CD4-positive, alpha-beta T cell (primary cell): ENCODE data around the gene RANBP9. TPM values are rescaled to one million over a fixed set of nuclear protein-coding genes. Genes with fewer than 3 reads are reported as not detected.

ENCODE experiments used
- ATAC-seq: fragments of 200-7000 bp; cut with Tn5 transposase; one replicate; pipeline ENCODE4 v1.10.0; 2022; ENCODE audit warnings: mild to moderate bottlenecking; ENCODE audit not compliant: poor library complexity
- CTCF ChIA-PET: fragments of 350-600 bp; sonication (Branson Sonifier 250); formaldehyde crosslinking; loops from one replicate; lab custom pipeline; 2021; ENCODE audit warnings: antibody characterized with exemption, inconsistent platforms; lab: Charles Lee
- POLR2A ChIA-PET: fragments of 350-600 bp; sonication (Branson Sonifier 250); formaldehyde crosslinking; loops from one replicate; lab custom pipeline; 2021; ENCODE audit warnings: antibody characterized with exemption, inconsistent platforms; lab: Charles Lee
- DNase-seq, 14 experiments: peaks; one replicate each; pipeline ENCODE4 v3.0.0-alpha.2; 2013 to 2020; ENCODE audit warnings: mixed read lengths in 2 of 14
- H3K27ac ChIP-seq, 2 donors: one replicate each; pipeline versions ENCODE4 v1.5.1 to v1.7.0; 2013; ENCODE audit warnings: low read length in 2 of 2, low read depth in 1 of 2, mild to moderate bottlenecking in 1 of 2
- H3K27me3 ChIP-seq, 2 experiments: 1 replicate in 1 of 2; 2 replicates in 1 of 2; pipeline versions ENCODE4 v1.6.1 to v1.7.0; 2013; ENCODE audit warnings: low read length in 2 of 2, control low read depth in 1 of 2, mild to moderate bottlenecking in 1 of 2, moderate library complexity in 1 of 2; ENCODE audit not compliant: insufficient read depth in 2 of 2, control insufficient read depth in 1 of 2
- H3K36me3 ChIP-seq: one replicate; pipeline ENCODE4 v1.6.1; 2013; ENCODE audit warnings: low read length, control low read depth; ENCODE audit not compliant: insufficient read depth
- H3K4me1 ChIP-seq: one replicate; pipeline ENCODE4 v1.6.1; 2013; ENCODE audit warnings: low read length, control low read depth; ENCODE audit not compliant: insufficient read depth
- H3K4me3 ChIP-seq: one replicate; pipeline ENCODE4 v1.5.1; 2013; ENCODE audit warnings: mild to moderate bottlenecking, low read length, moderate library complexity
- H3K9me3 ChIP-seq, 2 experiments: 1 replicate in 1 of 2; 2 replicates in 1 of 2; pipeline versions ENCODE4 v1.6.1 to v1.7.0; 2013; ENCODE audit warnings: low read length in 2 of 2, mild to moderate bottlenecking in 2 of 2, control low read depth in 1 of 2, moderate library complexity in 1 of 2; ENCODE audit not compliant: control insufficient read depth in 1 of 2, insufficient read depth in 1 of 2
- H3K27ac Mint-ChIP-seq: one replicate; pipeline ENCODE4 v1.8.0; 2020; ENCODE audit warnings: mixed read lengths
- H3K27me3 Mint-ChIP-seq: one replicate; pipeline ENCODE4 v1.8.0; 2021; ENCODE audit warnings: mixed read lengths
- H3K36me3 Mint-ChIP-seq: one replicate; pipeline ENCODE4 v1.8.0; 2021; ENCODE audit warnings: low read depth, mixed read lengths
- H3K4me1 Mint-ChIP-seq: one replicate; pipeline ENCODE4 v1.8.0; 2021; ENCODE audit warnings: low read depth, mixed read lengths
- H3K4me3 Mint-ChIP-seq: one replicate; pipeline ENCODE4 v1.8.0; 2020; ENCODE audit warnings: mild to moderate bottlenecking, mixed read lengths
- H3K9me3 Mint-ChIP-seq: one replicate; pipeline ENCODE4 v1.8.0; 2020; ENCODE audit warnings: mixed read lengths
- CTCF ChIP-seq: fragments of 200-600 bp; IDR thresholded peaks from one replicate; pipeline ENCODE4 v1.8.0; 2022; ENCODE audit warnings: antibody characterized with exemption, mild to moderate bottlenecking
- intact Hi-C, 2 experiments: fragments of 100-400 bp; cut with DNase I in 1 of 2; cut with micrococcal nuclease in 1 of 2; formaldehyde crosslinking; loops; one replicate each; pipeline versions ENCODE4 v1.15.1 to v1.9.0; 2023 to 2025; cut with DNase I, micrococcal nuclease
- total RNA-seq, 174 experiments: library from RNA in 2 of 174; stranded (reverse) in 2 of 174; gene quantifications; one replicate each; pipeline ENCODE4 v1.2.3 and lab custom pipeline; 2021 to 2026

Gene RANBP9
- total RNA-seq, 2 experiments from 2014 or later, result 60.8 to 62.9 TPM

- Histone ChIP-seq H3K36me3 (peaks cover 24% of the 10 kb centered on the region), H3K4me1 (peaks cover 26% of the 10 kb centered on the region), H3K9me3 (no peaks in the 10 kb centered on the region), H3K27me3 (no peaks in the 10 kb centered on the region), H3K4me3 (peak overlapping the region; percentile 80), H3K27ac (peak overlapping the region; percentile 75 to 81)
- H3K27ac Mint-ChIP-seq, result peak overlapping the region; percentile 93
- DNase-seq (peak in 2 of 14 experiments; percentile 9 to 29), ATAC-seq (peak; percentile 6)
- no peaks in the 10 kb centered on the region for H3K27me3 Mint-ChIP-seq
- peaks cover 50% of the 10 kb centered on the region for H3K4me1 Mint-ChIP-seq
- H3K36me3 Mint-ChIP-seq, result peaks cover 43% of the 10 kb centered on the region
- intact Hi-C loops, result loop anchor here (1.0 to 10.0 kb wide), 6 partner anchors 39 to 500 kb away; partner anchors contain the start of genes CD83 (in 1 of the 2), MCUR1 (in 1 of the 2), SIRT5 (in 1 of the 2) and TBC1D7 (in 1 of the 2)
- ChIA-PET CTCF (interaction anchor here (0.9 to 5.1 kb wide), 14 partner anchors 9 to 286 kb away, joined by 3 to 59 read pairs (median 8); partner anchors contain the start of genes MCUR1, RANBP9, SIRT5 and TBC1D7), POLR2A (interaction anchor here (0.7 to 4.6 kb wide), 24 partner anchors 9 to 1603 kb away, joined by 3 to 129 read pairs (median 4); partner anchors contain the start of genes MCUR1, RANBP9, SIRT5 and TBC1D7)
- no peak for TF ChIP-seq CTCF
- no peaks in the 10 kb centered on the region for H3K9me3 Mint-ChIP-seq
- peak overlapping the region; percentile 94 for H3K4me3 Mint-ChIP-seq
These were observed 97.3 kb downstream of the RANBP9 start for GRCh38 chr6:13614126-13614925.

GRCh38 chr6:13613029-13613594, 98.5 kb downstream of the RANBP9 start:
- Mint-ChIP-seq H3K9me3 (no peaks in the 10 kb centered on the region), H3K36me3 (peaks cover 36% of the 10 kb centered on the region), H3K4me3 (peak overlapping the region; percentile 94), H3K27me3 (no peaks in the 10 kb centered on the region), H3K27ac (peak overlapping the region; percentile 93), H3K4me1 (peaks cover 50% of the 10 kb centered on the region)
- H3K27me3 ChIP-seq, result no peaks in the 10 kb centered on the region
- CTCF ChIA-PET, result interaction anchor here (5.1 kb wide), 1 partner anchor 38 kb away, joined by 59 read pairs; the partner anchor contains the start of gene SIRT5
- intact Hi-C loops, result loop anchor here in 1 of 2 experiments (5.0 to 10.0 kb wide), 4 partner anchors 156 to 502 kb away; partner anchors contain the start of genes CD83, MCUR1 and TBC1D7
- H3K36me3 ChIP-seq, result peaks cover 14% of the 10 kb centered on the region
- no peak for DNase-seq
- POLR2A ChIA-PET, result interaction anchor here (1.0 to 4.0 kb wide), 2 partner anchors 38 to 39 kb away, joined by 6 to 102 read pairs; partner anchors contain the start of gene SIRT5
- no peak overlapping the region for H3K4me3 ChIP-seq
- peaks cover 26% of the 10 kb centered on the region for H3K4me1 ChIP-seq
- no peaks in the 10 kb centered on the region for H3K9me3 ChIP-seq
- ATAC-seq, result no peak
- TF ChIP-seq CTCF, result no peak
- H3K27ac ChIP-seq, result no peak overlapping the region

- H3K27me3 ChIP-seq, result no peaks in the 10 kb centered on the region
- H3K4me1 ChIP-seq, result peaks cover 19% of the 10 kb centered on the region
- H3K36me3 ChIP-seq, result peaks cover 2% of the 10 kb centered on the region
- Mint-ChIP-seq H3K4me1 (peaks cover 38% of the 10 kb centered on the region), H3K4me3 (peak overlapping the region; percentile 26), H3K27ac (peak overlapping the region; percentile 43), H3K27me3 (no peaks in the 10 kb centered on the region), H3K36me3 (peaks cover 23% of the 10 kb centered on the region), H3K9me3 (no peaks in the 10 kb centered on the region)
- CTCF ChIA-PET, result no interaction called here
- DNase-seq (peak in 1 of 14 experiments; percentile 10), ATAC-seq (no peak)
- intact Hi-C loops, result loop anchor here in 1 of 2 experiments (5.0 to 10.0 kb wide), 4 partner anchors 154 to 503 kb away; partner anchors contain the start of genes CD83, MCUR1 and TBC1D7
- H3K4me3 ChIP-seq, result no peak overlapping the region
- no peak overlapping the region for H3K27ac ChIP-seq
- no peak for TF ChIP-seq CTCF
- POLR2A ChIA-PET, result no interaction called here
- no peaks in the 10 kb centered on the region for H3K9me3 ChIP-seq
These were observed 99.9 kb downstream of the RANBP9 start for GRCh38 chr6:13611715-13612114.
